WERI-Rb-1 (cell line): ENCODE measurements around the gene HIVEP2.

Source experiments
- DNase-seq: peaks from one replicate; pipeline ENCODE4 v3.0.0-alpha.2; 2020
- H3K27ac ChIP-seq: fragments of 250-450 bp; sonication (Bioruptor Pico); 2 replicates; pipeline ENCODE4 v1.5.1; 2020; ENCODE audit warnings: mild to moderate bottlenecking, moderate library complexity
- H3K27me3 ChIP-seq: fragments of 250-450 bp; sonication (Bioruptor Pico); 2 replicates; pipeline ENCODE4 v1.5.1; 2021; ENCODE audit warnings: mild to moderate bottlenecking, low read depth, moderate library complexity; ENCODE audit not compliant: insufficient read depth, severe bottlenecking
- H3K36me3 ChIP-seq: fragments of 250-450 bp; sonication (Bioruptor Pico); 2 replicates; pipeline ENCODE4 v1.5.1; 2020; ENCODE audit warnings: mild to moderate bottlenecking, moderate library complexity
- H3K4me3 ChIP-seq: 2 replicates; pipeline ENCODE4 v1.5.1; 2011; ENCODE audit warnings: low read depth, mild to moderate bottlenecking, control low read depth, low read length
- H3K9me3 ChIP-seq: fragments of 250-450 bp; sonication (Bioruptor Pico); 2 replicates; pipeline ENCODE4 v1.5.1; 2021; ENCODE audit warnings: mild to moderate bottlenecking, moderate library complexity; ENCODE audit not compliant: severe bottlenecking
- TF ChIP-seq, protein P1 (sequence below): IDR thresholded peaks from 2 replicates; pipeline ENCODE4 v1.5.1; 2011; ENCODE audit warnings: low read depth, mild to moderate bottlenecking, control low read depth, inconsistent platforms, low read length

Gene HIVEP2

DNA sequence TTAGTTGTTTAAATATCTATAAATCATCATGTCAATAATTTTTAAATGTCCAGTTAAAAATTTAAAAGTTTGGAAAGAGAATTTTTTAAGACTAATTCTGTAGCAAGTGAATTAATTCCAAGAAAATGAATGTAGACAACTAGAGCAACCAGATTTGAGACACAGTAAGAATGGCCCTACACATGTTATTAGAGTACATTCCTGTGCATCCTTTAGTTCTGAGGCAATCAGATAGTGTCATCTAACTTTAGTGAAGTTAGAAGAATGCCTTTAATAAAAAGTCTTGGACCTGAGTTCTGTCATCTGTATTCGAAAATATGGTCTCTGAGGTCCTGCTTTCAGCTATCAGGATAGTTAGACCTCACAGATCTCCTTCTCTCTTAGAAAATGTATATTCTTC lies 63.7 kb downstream of the HIVEP2 start:
- Histone ChIP-seq H3K9me3 (no peaks in the 10 kb centered on the region), H3K36me3 (no peaks in the 10 kb centered on the region), H3K27me3 (no peaks in the 10 kb centered on the region), H3K27ac (no peak overlapping the region), H3K4me3 (no peak overlapping the region)
- TF ChIP-seq, protein P1, sequence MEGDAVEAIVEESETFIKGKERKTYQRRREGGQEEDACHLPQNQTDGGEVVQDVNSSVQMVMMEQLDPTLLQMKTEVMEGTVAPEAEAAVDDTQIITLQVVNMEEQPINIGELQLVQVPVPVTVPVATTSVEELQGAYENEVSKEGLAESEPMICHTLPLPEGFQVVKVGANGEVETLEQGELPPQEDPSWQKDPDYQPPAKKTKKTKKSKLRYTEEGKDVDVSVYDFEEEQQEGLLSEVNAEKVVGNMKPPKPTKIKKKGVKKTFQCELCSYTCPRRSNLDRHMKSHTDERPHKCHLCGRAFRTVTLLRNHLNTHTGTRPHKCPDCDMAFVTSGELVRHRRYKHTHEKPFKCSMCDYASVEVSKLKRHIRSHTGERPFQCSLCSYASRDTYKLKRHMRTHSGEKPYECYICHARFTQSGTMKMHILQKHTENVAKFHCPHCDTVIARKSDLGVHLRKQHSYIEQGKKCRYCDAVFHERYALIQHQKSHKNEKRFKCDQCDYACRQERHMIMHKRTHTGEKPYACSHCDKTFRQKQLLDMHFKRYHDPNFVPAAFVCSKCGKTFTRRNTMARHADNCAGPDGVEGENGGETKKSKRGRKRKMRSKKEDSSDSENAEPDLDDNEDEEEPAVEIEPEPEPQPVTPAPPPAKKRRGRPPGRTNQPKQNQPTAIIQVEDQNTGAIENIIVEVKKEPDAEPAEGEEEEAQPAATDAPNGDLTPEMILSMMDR: no peak
- DNase-seq: no peak

DNA sequence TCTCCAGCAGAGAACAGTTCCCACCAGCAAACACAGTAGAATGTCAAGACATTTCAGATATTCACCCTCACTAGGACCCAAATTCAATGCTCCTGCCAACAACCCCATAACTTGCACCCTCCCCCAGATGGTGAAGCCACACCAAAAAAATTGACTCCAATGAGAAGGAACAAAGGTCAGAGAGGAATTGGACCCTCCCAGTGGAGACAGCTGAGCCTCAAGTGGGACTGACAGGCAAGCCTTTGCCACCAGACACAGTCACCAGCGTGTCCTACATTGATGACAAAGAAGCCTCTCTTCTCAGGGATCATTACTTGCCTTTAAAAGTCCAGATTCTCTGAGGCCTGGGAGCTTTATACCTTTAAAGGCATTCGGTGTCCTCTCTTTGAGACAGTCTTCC lies 64.8 kb downstream of the HIVEP2 start:
- Histone ChIP-seq H3K4me3 (no peak overlapping the region), H3K36me3 (no peaks in the 10 kb centered on the region), H3K9me3 (no peaks in the 10 kb centered on the region), H3K27ac (no peak overlapping the region), H3K27me3 (no peaks in the 10 kb centered on the region)
- TF ChIP-seq, protein P1: no peak
- DNase-seq: no peak

DNA sequence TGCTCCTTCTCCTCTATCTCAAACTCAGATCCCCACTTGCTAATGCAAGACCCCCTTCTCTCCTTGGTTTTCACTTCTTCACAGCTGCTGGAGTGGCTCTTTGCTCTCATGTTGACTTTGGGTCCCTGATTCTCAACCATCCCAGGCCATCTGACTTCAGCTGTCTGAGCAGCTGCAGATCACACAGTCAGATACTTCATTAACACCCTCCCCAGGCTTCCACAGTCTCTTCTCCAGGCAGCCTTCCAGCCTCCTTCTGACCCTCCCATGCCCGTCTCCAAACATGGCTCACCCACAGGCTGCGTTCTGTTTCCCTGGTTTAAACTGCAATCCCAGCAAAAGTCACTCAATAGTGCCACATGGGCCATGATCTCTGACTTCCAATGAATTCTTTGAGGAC lies 65.4 kb downstream of the HIVEP2 start:
- no peak overlapping the region for H3K27ac ChIP-seq
- no peak overlapping the region for H3K4me3 ChIP-seq
- no peaks in the 10 kb centered on the region for H3K27me3 ChIP-seq
- no peaks in the 10 kb centered on the region for H3K9me3 ChIP-seq
- DNase-seq: no peak
- no peaks in the 10 kb centered on the region for H3K36me3 ChIP-seq
- TF ChIP-seq, protein P1: no peak

DNA sequence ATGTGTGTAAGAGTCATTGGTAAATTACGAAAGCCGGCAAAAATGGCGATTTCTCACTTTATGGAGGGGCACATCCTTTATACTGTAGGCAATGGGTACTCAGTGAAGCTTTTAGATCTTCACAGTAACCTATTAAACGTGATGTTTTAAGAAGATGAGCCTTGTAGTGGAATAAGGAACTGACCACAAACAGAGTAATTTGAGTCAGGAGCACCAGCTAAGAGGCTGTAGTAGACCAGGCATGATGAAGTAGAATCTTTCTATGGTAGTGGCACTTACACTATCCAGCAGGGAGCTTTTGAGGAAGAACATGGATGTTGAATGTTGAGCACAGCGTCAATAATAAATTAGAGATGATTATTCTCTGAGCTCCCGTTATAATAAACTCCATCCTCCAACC lies 65.9 kb downstream of the HIVEP2 start:
- TF ChIP-seq, protein P1: no peak
- no peak overlapping the region for H3K27ac ChIP-seq
- H3K4me3 ChIP-seq: no peak overlapping the region
- no peak for DNase-seq
- H3K9me3 ChIP-seq: no peaks in the 10 kb centered on the region
- no peaks in the 10 kb centered on the region for H3K36me3 ChIP-seq
- no peaks in the 10 kb centered on the region for H3K27me3 ChIP-seq

DNA sequence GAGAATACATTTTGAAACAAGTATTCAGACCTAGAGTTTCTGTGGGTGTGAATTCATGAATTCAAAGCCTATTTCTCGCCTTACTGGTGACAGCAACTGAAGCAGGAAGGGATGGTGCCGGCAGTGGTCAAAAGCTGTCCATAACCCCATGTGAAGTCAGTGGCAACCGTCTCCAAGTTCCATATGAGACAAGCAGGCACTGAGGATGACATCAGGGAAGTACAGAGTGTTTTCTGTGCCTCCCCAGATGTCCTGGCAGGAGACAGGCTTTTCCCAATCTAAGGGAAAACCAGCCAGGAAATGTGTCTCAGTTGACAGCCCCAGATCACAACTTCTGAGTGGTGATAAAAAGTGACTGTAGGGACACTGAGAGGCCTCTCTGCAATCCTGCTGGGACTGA lies 66.6 kb downstream of the HIVEP2 start:
- DNase-seq: no peak
- H3K4me3 ChIP-seq: no peak overlapping the region
- TF ChIP-seq, protein P1: no peak
- no peaks in the 10 kb centered on the region for H3K9me3 ChIP-seq
- no peaks in the 10 kb centered on the region for H3K36me3 ChIP-seq
- no peak overlapping the region for H3K27ac ChIP-seq
- no peaks in the 10 kb centered on the region for H3K27me3 ChIP-seq

DNA sequence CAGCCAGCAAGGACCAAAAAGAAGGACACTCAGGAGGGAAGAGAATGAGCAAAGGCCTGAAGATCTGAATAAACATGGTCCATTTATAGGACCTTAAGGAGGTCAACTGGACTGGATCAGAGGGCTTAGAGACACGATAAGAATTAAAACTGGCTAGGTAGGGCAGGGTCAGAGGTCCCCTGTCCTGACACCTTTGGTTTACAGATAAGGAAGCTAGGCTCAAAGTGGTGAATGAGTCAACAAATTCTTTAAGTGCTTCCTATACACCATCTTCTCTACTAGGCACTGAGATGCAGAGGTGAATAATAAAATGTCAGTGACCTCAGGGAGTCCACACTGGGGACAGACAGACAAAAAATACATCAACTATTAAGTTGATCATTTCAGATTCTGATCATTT lies 70.3 kb downstream of the HIVEP2 start:
- no peaks in the 10 kb centered on the region for H3K27me3 ChIP-seq
- H3K27ac ChIP-seq: no peak overlapping the region
- DNase-seq: no peak
- TF ChIP-seq, protein P1: no peak
- no peaks in the 10 kb centered on the region for H3K9me3 ChIP-seq
- H3K4me3 ChIP-seq: no peak overlapping the region
- no peaks in the 10 kb centered on the region for H3K36me3 ChIP-seq
